Endometrium (tissue), 2 donors: ENCODE measurements around the gene COA8.

ENCODE experiments used
- FAIRE-seq: peaks from 2 replicates; lab custom pipeline; 2012; peaks lifted over from hg19 to GRCh38; lab: Jason Lieb, UNC
- donor health status: control.
- donor health status: control.

Gene COA8

GRCh38 chr14:103536693-103537092 is 26.1 kb upstream of the COA8 start:
- no peak for FAIRE-seq

GRCh38 chr14:103537175-103537990 is 25.4 kb upstream of the COA8 start:
- no peak for FAIRE-seq

- FAIRE-seq: no peak
Measured at GRCh38 chr14:103538291-103539055, 24.3 kb upstream of the COA8 start.

- no peak for FAIRE-seq
Measured at GRCh38 chr14:103539056-103539825, 23.5 kb upstream of the COA8 start.

- no peak for FAIRE-seq
Measured at GRCh38 chr14:103540821-103541708, 21.7 kb upstream of the COA8 start.

GRCh38 chr14:103541709-103542604 is 20.8 kb upstream of the COA8 start:
- no peak for FAIRE-seq

- no peak for FAIRE-seq
Measured at GRCh38 chr14:103542605-103543088, 20.1 kb upstream of the COA8 start.

- no peak for FAIRE-seq
Measured at GRCh38 chr14:103543140-103543539, 19.6 kb upstream of the COA8 start.

- FAIRE-seq: no peak
Measured at GRCh38 chr14:103543721-103544387, 18.9 kb upstream of the COA8 start.

GRCh38 chr14:103544388-103545218 is 18.2 kb upstream of the COA8 start:
- no peak for FAIRE-seq

GRCh38 chr14:103545219-103545914 is 17.4 kb upstream of the COA8 start:
- no peak for FAIRE-seq

- FAIRE-seq: no peak
Measured at GRCh38 chr14:103545915-103546651, 16.7 kb upstream of the COA8 start.

GRCh38 chr14:103546652-103547454 is 15.9 kb upstream of the COA8 start:
- no peak for FAIRE-seq

- no peak for FAIRE-seq
Measured at GRCh38 chr14:103547455-103547940, 15.3 kb upstream of the COA8 start.

GRCh38 chr14:103547941-103548462 is 14.8 kb upstream of the COA8 start:
- FAIRE-seq: no peak
